Esophagus squamous epithelium (tissue), 4 donors: ENCODE data around the gene ECM1.

Experiments used
- CTCF ChIP-seq, 6 experiments: fragments of 450-650 bp in 4 of 6; fragments of 200-600 bp in 2 of 6; sonication (generic) in 2 of 6; IDR thresholded peaks; one replicate each; pipeline ENCODE4 v1.5.1; 2016 to 2019; ENCODE audit warnings: antibody characterized with exemption in 6 of 6, mild to moderate bottlenecking in 4 of 6, moderate library complexity in 4 of 6
- POLR2A ChIP-seq, 4 donors: fragments of 450-650 bp; IDR thresholded peaks; one replicate each; pipeline ENCODE4 v1.6.1; 2017; ENCODE audit warnings: antibody characterized with exemption in 4 of 4, mild to moderate bottlenecking in 4 of 4, moderate library complexity in 3 of 4

GRCh38 chr1:150552911-150553289, 45.0 kb downstream of the ECM1 start:
- no peak for TF ChIP-seq CTCF (IDR thresholded peaks at IDR 0.05)
- no peak for TF ChIP-seq POLR2A (IDR thresholded peaks at IDR 0.05)
